Measurements from ENCODE around the gene OR4F6. TPM values are rescaled to one million over a fixed set of nuclear protein-coding genes. Genes with fewer than 3 reads are reported as not detected.

OR4F6 gene
- total and polyA plus RNA-seq, 9 of the 15 experiments (the other 6 are each of a cell fraction or from before 2014, with no cell fraction given): not detected

GRCh38 chr15:101803676-101804075, 367 bp downstream of the OR4F6 start:
- in situ Hi-C loops (cut with MboI): no loop called here
- BruUV-seq (replicated peaks): no TSS peak
- ChIA-PET CTCF (ENCODE audit: low intra/inter-chr PET ratio) (no interaction called here), POLR2A (interaction anchor here (1.5 kb wide), 1 partner anchor 9 kb away, joined by 3 read pairs; no protein-coding TSS in a partner anchor)
- Histone ChIP-seq H3K27ac (ENCODE audit: extremely low read depth, low read depth, low read length) (no peak overlapping the region), H3K4me3 (no peak overlapping the region), H3K9me1 (ENCODE audit: control insufficient read depth, insufficient read depth, low read length) (no peaks in the 10 kb centered on the region), H4K20me1 (replicated peaks; ENCODE audit: control insufficient read depth, insufficient read depth, low read length) (no peaks in the 10 kb centered on the region), H3K9me3 (replicated peaks; ENCODE audit: control insufficient read depth, insufficient read depth, low read depth, low read length) (no peaks in the 10 kb centered on the region), H3K4me1 (replicated peaks in 1 of 2; ENCODE audit: control insufficient read depth in 2 of 2, insufficient read depth in 2 of 2, low read length in 2 of 2) (no peaks in the 10 kb centered on the region), H3K9ac (ENCODE audit: insufficient read depth in 1 of 2, low read depth in 2 of 2, low read length in 2 of 2) (no peak overlapping the region), H3K4me2 (ENCODE audit: insufficient read depth, low read length) (no peak overlapping the region), H3K27me3 (ENCODE audit: control insufficient read depth in 2 of 2, insufficient read depth in 2 of 2, low read length in 2 of 2) (peaks cover 3 to 4% of the 10 kb centered on the region in 2 experiments; a peak in 1 of 5 replicates), H2AFZ (ENCODE audit: low read depth, low read length) (no peak overlapping the region), H3K36me3 (ENCODE audit: control insufficient read depth, insufficient read depth, low read length) (no peaks in the 10 kb centered on the region), H3K79me2 (ENCODE audit: control insufficient read depth, insufficient read depth, low read length) (no peaks in the 10 kb centered on the region)
- FAIRE-seq: no peak
- DNase-seq (ENCODE audit: extremely low read depth in 1 of 4, low spot score in 3 of 4): no peak
- intact Hi-C loops (cut with micrococcal nuclease): no loop called here
- WGBS (ENCODE audit: insufficient coverage, low coverage, missing lambda C conversion rate): 2% methylated on average over 5 of the region's 5 CpGs
- TF ChIP-seq GTF2E2 (tag; IDR thresholded peaks at IDR 0.05) (no peak), MAZ (CRISPR knock-in tag; conservative IDR thresholded peaks at IDR 0.05 in 1 of 2, IDR thresholded peaks at IDR 0.05 in 1 of 2) (no peak), BRF1 (IDR thresholded peaks at IDR 0.05; ENCODE audit: borderline replicate concordance, extremely low read depth, insufficient read length) (no peak), ZNF165 (CRISPR knock-in tag; IDR thresholded peaks at IDR 0.05; ENCODE audit: borderline replicate concordance) (no peak), ILF3 (IDR thresholded peaks at IDR 0.05; ENCODE audit: borderline replicate concordance) (no peak), ZNF174 (CRISPR knock-in tag; IDR thresholded peaks at IDR 0.05) (no peak), HNRNPUL1 (IDR thresholded peaks at IDR 0.05; ENCODE audit: low read length) (no peak), ZNF561 (CRISPR knock-in tag; conservative IDR thresholded peaks at IDR 0.05) (no peak), E2F4 (CRISPR knock-in tag; IDR thresholded peaks at IDR 0.05; ENCODE audit: low read depth) (no peak), MCM7 (IDR thresholded peaks at IDR 0.05) (no peak), CCAR2 (IDR thresholded peaks at IDR 0.05; ENCODE audit: low read depth, low read length) (no peak), HDAC8 (tag; IDR thresholded peaks at IDR 0.05) (no peak)
- no peak for ATAC-seq
